Naive thymus-derived CD4-positive, alpha-beta T cell (primary cell): Measurements from ENCODE around the gene NTM. TPM values are rescaled to one million over a fixed set of nuclear protein-coding genes. Genes with fewer than 3 reads are reported as not detected.

Experiments used
- ATAC-seq: fragments of 150-1000 bp; cut with Tn5 transposase; 2 replicates; pipeline ENCODE4 v1.10.0; 2021; ENCODE audit warnings: mild to moderate bottlenecking, moderate library complexity
- CTCF ChIA-PET: fragments of 350-600 bp; sonication (Branson Sonifier 250); formaldehyde crosslinking; loops from one replicate; lab custom pipeline; 2021; ENCODE audit warnings: antibody characterized with exemption; lab: Charles Lee
- POLR2A ChIA-PET: fragments of 350-600 bp; sonication (Branson Sonifier 250); formaldehyde crosslinking; loops from one replicate; lab custom pipeline; 2021; ENCODE audit warnings: antibody characterized with exemption, inconsistent platforms; lab: Charles Lee
- DNase-seq, 9 donors: peaks; one replicate each; pipeline versions ENCODE4 v3.0.0 to v3.0.0-alpha.2; 2020 to 2022; ENCODE audit warnings: mixed read lengths in 1 of 9
- H3K27ac ChIP-seq: one replicate; pipeline ENCODE4 v1.7.0; 2013; ENCODE audit warnings: mild to moderate bottlenecking, low read depth, low read length, moderate library complexity
- H3K27me3 ChIP-seq, 2 donors: one replicate each; pipeline ENCODE4 v1.7.0; 2013; ENCODE audit warnings: low read length in 2 of 2, mild to moderate bottlenecking in 2 of 2, moderate library complexity in 2 of 2; ENCODE audit not compliant: control insufficient read depth in 2 of 2, insufficient read depth in 2 of 2
- H3K36me3 ChIP-seq, 3 experiments: 1 replicate in 2 of 3; 2 replicates in 1 of 3; pipeline ENCODE4 v1.7.0; 2013; ENCODE audit warnings: low read length in 3 of 3, mild to moderate bottlenecking in 3 of 3, moderate library complexity in 1 of 3; ENCODE audit not compliant: insufficient read depth in 3 of 3, control insufficient read depth in 2 of 3
- H3K4me1 ChIP-seq, 2 donors: one replicate each; pipeline ENCODE4 v1.7.0; 2013; ENCODE audit warnings: low read length in 2 of 2, mild to moderate bottlenecking in 2 of 2, moderate library complexity in 1 of 2; ENCODE audit not compliant: control insufficient read depth in 2 of 2, insufficient read depth in 2 of 2
- H3K4me3 ChIP-seq: 2 replicates; pipeline ENCODE4 v1.7.0; 2013; ENCODE audit warnings: mild to moderate bottlenecking, low read length
- H3K9me3 ChIP-seq, 3 experiments: 1 replicate in 2 of 3; 2 replicates in 1 of 3; pipeline ENCODE4 v1.7.0; 2013; ENCODE audit warnings: low read length in 3 of 3; ENCODE audit not compliant: control insufficient read depth in 2 of 3
- H3K27ac Mint-ChIP-seq, 9 donors: one replicate each; pipeline ENCODE4 v1.8.0; 2020 to 2022; ENCODE audit warnings: mixed read lengths in 9 of 9, mild to moderate bottlenecking in 8 of 9, moderate library complexity in 5 of 9, inconsistent platforms in 2 of 9
- H3K27me3 Mint-ChIP-seq, 5 donors: one replicate each; pipeline ENCODE4 v1.8.0; 2021 to 2022; ENCODE audit warnings: mixed read lengths in 5 of 5, mild to moderate bottlenecking in 1 of 5
- H3K36me3 Mint-ChIP-seq, 5 donors: one replicate each; pipeline ENCODE4 v1.8.0; 2020 to 2022; ENCODE audit warnings: mixed read lengths in 5 of 5, mild to moderate bottlenecking in 3 of 5, inconsistent platforms in 1 of 5
- H3K4me1 Mint-ChIP-seq, 7 donors: one replicate each; pipeline ENCODE4 v1.8.0; 2020 to 2022; ENCODE audit warnings: mixed read lengths in 7 of 7, mild to moderate bottlenecking in 3 of 7, inconsistent platforms in 1 of 7
- H3K4me3 Mint-ChIP-seq, 10 donors: one replicate each; pipeline ENCODE4 v1.8.0; 2020 to 2022; ENCODE audit warnings: mild to moderate bottlenecking in 10 of 10, mixed read lengths in 10 of 10, moderate library complexity in 6 of 10, inconsistent platforms in 2 of 10
- H3K9me3 Mint-ChIP-seq, 11 donors: one replicate each; pipeline ENCODE4 v1.8.0; 2020 to 2022; ENCODE audit warnings: mixed read lengths in 11 of 11, mild to moderate bottlenecking in 4 of 11, inconsistent platforms in 1 of 11, moderate library complexity in 1 of 11
- intact Hi-C, 2 donors: fragments of 100-400 bp; cut with micrococcal nuclease; formaldehyde crosslinking; loops; one replicate each; pipeline ENCODE4 v1.15.1; 2023
- polyA plus RNA-seq, 2 donors: library from polyadenylated mRNA; unstranded; fragments of 300-500 nt; fragmentation: Illumina TruSeq; gene quantifications; one replicate each; pipeline ENCODE4 v1.2.3, GENCODE V29; 2021
- total RNA-seq, 6 experiments: library from RNA in 5 of 6; stranded (reverse) in 5 of 6; gene quantifications; 1 replicate in 5 of 6; 2 replicates in 1 of 6; pipeline ENCODE4 v1.2.3 and lab custom pipeline; 2021 to 2026

NTM gene
- total and polyA plus RNA-seq, 7 experiments from 2014 or later, result not detected

GRCh38 chr11:132078264-132079076 lies 708.1 kb downstream of the NTM start:
- Mint-ChIP-seq H3K27ac (no peak overlapping the region), H3K4me3 (no peak overlapping the region), H3K36me3 (no peaks in the 10 kb centered on the region), H3K9me3 (peaks cover 0 to 24% (median 6%) of the 10 kb centered on the region in 11 donors), H3K27me3 (no peaks in the 10 kb centered on the region), H3K4me1 (no peaks in the 10 kb centered on the region)
- no peak for DNase-seq
- ChIA-PET CTCF (no interaction called here), POLR2A (no interaction called here)
- H3K4me3 ChIP-seq, result no peak overlapping the region
- H3K36me3 ChIP-seq, result no peaks in the 10 kb centered on the region
- intact Hi-C loops, result no loop called here
- no peak overlapping the region for H3K27ac ChIP-seq
- peaks cover 0 to 2% (median 0%) of the 10 kb centered on the region in 3 experiments for H3K9me3 ChIP-seq
- no peaks in the 10 kb centered on the region for H3K4me1 ChIP-seq
- ATAC-seq, result no peak
- H3K27me3 ChIP-seq, result no peaks in the 10 kb centered on the region

- Mint-ChIP-seq H3K9me3 (peaks cover 0 to 39% (median 7%) of the 10 kb centered on the region in 11 donors), H3K4me1 (no peaks in the 10 kb centered on the region), H3K4me3 (no peak overlapping the region), H3K27me3 (no peaks in the 10 kb centered on the region), H3K36me3 (no peaks in the 10 kb centered on the region), H3K27ac (no peak overlapping the region)
- intact Hi-C loops, result no loop called here
- ChIA-PET POLR2A (no interaction called here), CTCF (no interaction called here)
- H3K4me3 ChIP-seq, result no peak overlapping the region
- H3K4me1 ChIP-seq, result no peaks in the 10 kb centered on the region
- H3K9me3 ChIP-seq, result peaks cover 0 to 3% (median 0%) of the 10 kb centered on the region in 3 experiments
- no peak for DNase-seq
- no peaks in the 10 kb centered on the region for H3K27me3 ChIP-seq
- ATAC-seq, result no peak
- no peaks in the 10 kb centered on the region for H3K36me3 ChIP-seq
- no peak overlapping the region for H3K27ac ChIP-seq
These were observed 709.7 kb downstream of the NTM start for GRCh38 chr11:132080127-132080526.

- Histone ChIP-seq H3K36me3 (no peaks in the 10 kb centered on the region), H3K4me3 (no peak overlapping the region), H3K27ac (no peak overlapping the region), H3K27me3 (no peaks in the 10 kb centered on the region), H3K9me3 (peaks cover 0 to 11% (median 0%) of the 10 kb centered on the region in 3 experiments), H3K4me1 (no peaks in the 10 kb centered on the region)
- H3K27me3 Mint-ChIP-seq, result peaks cover 0 to 5% (median 0%) of the 10 kb centered on the region in 5 donors
- ATAC-seq, result no peak
- H3K4me3 Mint-ChIP-seq, result no peak overlapping the region
- no peaks in the 10 kb centered on the region for H3K4me1 Mint-ChIP-seq
- intact Hi-C loops, result no loop called here
- H3K27ac Mint-ChIP-seq, result no peak overlapping the region
- ChIA-PET CTCF (no interaction called here), POLR2A (no interaction called here)
- no peak for DNase-seq
- peaks cover 0 to 59% (median 14%) of the 10 kb centered on the region in 11 donors for H3K9me3 Mint-ChIP-seq
- peaks cover 0 to 5% (median 0%) of the 10 kb centered on the region in 5 donors for H3K36me3 Mint-ChIP-seq
These were observed 712.2 kb downstream of the NTM start for GRCh38 chr11:132082566-132082965.

- no peaks in the 10 kb centered on the region for H3K27me3 ChIP-seq
- H3K4me3 Mint-ChIP-seq, result no peak overlapping the region
- CTCF ChIA-PET, result no interaction called here
- intact Hi-C loops, result no loop called here
- peaks cover 0 to 11% (median 0%) of the 10 kb centered on the region in 3 experiments for H3K9me3 ChIP-seq
- H3K27ac ChIP-seq, result no peak overlapping the region
- POLR2A ChIA-PET, result no interaction called here
- H3K36me3 ChIP-seq, result no peaks in the 10 kb centered on the region
- H3K27ac Mint-ChIP-seq, result no peak overlapping the region
- H3K9me3 Mint-ChIP-seq, result peaks cover 0 to 63% (median 14%) of the 10 kb centered on the region in 11 donors
- no peaks in the 10 kb centered on the region for H3K4me1 ChIP-seq
- peaks cover 0 to 5% (median 0%) of the 10 kb centered on the region in 5 donors for H3K36me3 Mint-ChIP-seq
- DNase-seq (no peak), ATAC-seq (no peak)
- no peak overlapping the region for H3K4me3 ChIP-seq
- no peaks in the 10 kb centered on the region for H3K4me1 Mint-ChIP-seq
- peaks cover 0 to 6% (median 0%) of the 10 kb centered on the region in 5 donors for H3K27me3 Mint-ChIP-seq
These were observed 714.0 kb downstream of the NTM start for GRCh38 chr11:132084433-132084832.

GRCh38 chr11:132087148-132087547 lies 716.7 kb downstream of the NTM start:
- no peak overlapping the region for H3K27ac Mint-ChIP-seq
- no peak for ATAC-seq
- DNase-seq, result no peak
- CTCF ChIA-PET, result no interaction called here
- peaks cover 0 to 52% (median 14%) of the 10 kb centered on the region in 11 donors for H3K9me3 Mint-ChIP-seq
- Histone ChIP-seq H3K4me1 (no peaks in the 10 kb centered on the region), H3K27me3 (no peaks in the 10 kb centered on the region), H3K9me3 (peaks cover 0 to 11% (median 0%) of the 10 kb centered on the region in 3 experiments), H3K36me3 (no peaks in the 10 kb centered on the region), H3K27ac (no peak overlapping the region), H3K4me3 (no peak overlapping the region)
- peaks cover 0 to 5% (median 0%) of the 10 kb centered on the region in 5 donors for H3K36me3 Mint-ChIP-seq
- no peaks in the 10 kb centered on the region for H3K4me1 Mint-ChIP-seq
- POLR2A ChIA-PET, result interaction anchor here (0.7 kb wide), 1 partner anchor 13 kb away, joined by 3 read pairs; no protein-coding TSS in a partner anchor
- peaks cover 0 to 6% (median 0%) of the 10 kb centered on the region in 5 donors for H3K27me3 Mint-ChIP-seq
- H3K4me3 Mint-ChIP-seq, result no peak overlapping the region
- intact Hi-C loops, result no loop called here

- Histone ChIP-seq H3K9me3 (peaks cover 0 to 8% (median 0%) of the 10 kb centered on the region in 3 experiments), H3K36me3 (no peaks in the 10 kb centered on the region), H3K27ac (no peak overlapping the region), H3K27me3 (no peaks in the 10 kb centered on the region), H3K4me1 (no peaks in the 10 kb centered on the region), H3K4me3 (no peak overlapping the region)
- ChIA-PET POLR2A (no interaction called here), CTCF (no interaction called here)
- intact Hi-C loops, result no loop called here
- Mint-ChIP-seq H3K27ac (no peak overlapping the region), H3K9me3 (peaks cover 0 to 38% (median 12%) of the 10 kb centered on the region in 11 donors), H3K27me3 (peaks cover 0 to 6% (median 0%) of the 10 kb centered on the region in 5 donors), H3K4me1 (no peaks in the 10 kb centered on the region), H3K4me3 (peak overlapping the region in 1 of 10 donors; percentile 39), H3K36me3 (peaks cover 0 to 5% (median 0%) of the 10 kb centered on the region in 5 donors)
- ATAC-seq (no peak), DNase-seq (no peak)
These were observed 718.1 kb downstream of the NTM start for GRCh38 chr11:132088551-132088950.
